PC-9 (cell line): ENCODE data around the gene ISM2. TPM values are rescaled to one million over a fixed set of nuclear protein-coding genes. Genes with fewer than 3 reads are reported as not detected.

Experiments used
- BruUV-seq: library from RNA; stranded (reverse); fragments of 400-500 nt; replicated peaks from 2 replicates; lab custom pipeline; 2021; lab: Mats Ljungman, UMichigan
- CTCF ChIA-PET: fragments of 300-600 bp; sonication (Branson Sonifier 250); formaldehyde crosslinking; loops from one replicate; lab custom pipeline; 2022; ENCODE audit warnings: antibody characterized with exemption; lab: Charles Lee
- POLR2A ChIA-PET: fragments of 300-600 bp; sonication (Branson Sonifier 250); formaldehyde crosslinking; loops from one replicate; lab custom pipeline; 2022; ENCODE audit warnings: antibody characterized with exemption; ENCODE audit not compliant: unreplicated experiment; lab: Charles Lee
- DNase-seq, 2 experiments: peaks; one replicate each; pipeline versions ENCODE4 v3.0.0 to v3.0.0-alpha.2; 2015 to 2022; ENCODE audit warnings: mixed read lengths in 1 of 2
- H2AFZ ChIP-seq: fragments of 200-600 bp; sonication (generic); 2 replicates; pipeline ENCODE4 v1.8.1; 2017; ENCODE audit warnings: antibody characterized with exemption
- H3F3A ChIP-seq: fragments of 200-600 bp; sonication (generic); 2 replicates; pipeline ENCODE4 v1.8.1; 2017; ENCODE audit warnings: antibody characterized with exemption, mild to moderate bottlenecking, low read depth; ENCODE audit not compliant: insufficient read depth
- H3K27ac ChIP-seq: fragments of 200-600 bp; sonication (generic); 2 replicates; pipeline ENCODE4 v1.6.1; 2016; ENCODE audit warnings: mixed run types
- H3K27me3 ChIP-seq: fragments of 200-600 bp; sonication (generic); 2 replicates; pipeline ENCODE4 v1.6.1; 2016; ENCODE audit warnings: low read depth, mixed run types; ENCODE audit not compliant: insufficient read depth
- H3K36me3 ChIP-seq: fragments of 200-600 bp; sonication (generic); 2 replicates; pipeline ENCODE4 v1.6.1; 2016; ENCODE audit warnings: low read depth, mixed run types
- H3K4me1 ChIP-seq: fragments of 200-600 bp; sonication (generic); replicated peaks from 2 replicates; pipeline ENCODE4 v1.6.1; 2016; ENCODE audit warnings: mixed run types; ENCODE audit not compliant: insufficient read depth
- H3K4me2 ChIP-seq: fragments of 200-600 bp; sonication (generic); 2 replicates; pipeline ENCODE4 v1.6.1; 2017; ENCODE audit warnings: mixed run types
- H3K4me3 ChIP-seq: fragments of 200-600 bp; sonication (generic); 2 replicates; pipeline ENCODE4 v1.6.1; 2016; ENCODE audit warnings: mixed run types
- H3K79me2 ChIP-seq: fragments of 200-600 bp; sonication (generic); 2 replicates; pipeline ENCODE4 v1.6.1; 2017; ENCODE audit warnings: low read depth, mixed run types
- H3K9me2 ChIP-seq: fragments of 200-600 bp; sonication (generic); 2 replicates; pipeline ENCODE4 v1.8.1; 2017; ENCODE audit warnings: mild to moderate bottlenecking; ENCODE audit not compliant: insufficient read depth
- H3K9me3 ChIP-seq: fragments of 200-600 bp; sonication (generic); 2 replicates; pipeline ENCODE4 v1.8.1; 2016; ENCODE audit warnings: low read depth; ENCODE audit not compliant: insufficient read depth
- H4K20me1 ChIP-seq: fragments of 200-600 bp; sonication (generic); 2 replicates; pipeline ENCODE4 v1.8.1; 2017; ENCODE audit not compliant: insufficient read depth
- EZH2 ChIP-seq: fragments of 200-600 bp; sonication (generic); IDR thresholded peaks from 2 replicates; pipeline ENCODE4 v1.8.0; 2017; ENCODE audit warnings: antibody characterized with exemption, low read depth
- intact Hi-C: fragments of 100-400 bp; cut with micrococcal nuclease; formaldehyde crosslinking; loops from one replicate; pipeline ENCODE4 v1.10.0; 2022; ENCODE audit not compliant: unreplicated experiment
- total RNA-seq: library from RNA; stranded (reverse); gene quantifications from 2 replicates; pipeline ENCODE4 v1.2.3, GENCODE V29; 2021
- TF ChIP-seq, protein P1 (sequence below): fragments of 200-600 bp; sonication (generic); conservative IDR thresholded peaks from 2 replicates; pipeline ENCODE4 v1.6.1; 2017; ENCODE audit warnings: mixed run types, antibody characterized with exemption, mild to moderate bottlenecking, moderate library complexity

ISM2 gene
- total RNA-seq, 1 experiment from 2014 or later, result not detected

DNA sequence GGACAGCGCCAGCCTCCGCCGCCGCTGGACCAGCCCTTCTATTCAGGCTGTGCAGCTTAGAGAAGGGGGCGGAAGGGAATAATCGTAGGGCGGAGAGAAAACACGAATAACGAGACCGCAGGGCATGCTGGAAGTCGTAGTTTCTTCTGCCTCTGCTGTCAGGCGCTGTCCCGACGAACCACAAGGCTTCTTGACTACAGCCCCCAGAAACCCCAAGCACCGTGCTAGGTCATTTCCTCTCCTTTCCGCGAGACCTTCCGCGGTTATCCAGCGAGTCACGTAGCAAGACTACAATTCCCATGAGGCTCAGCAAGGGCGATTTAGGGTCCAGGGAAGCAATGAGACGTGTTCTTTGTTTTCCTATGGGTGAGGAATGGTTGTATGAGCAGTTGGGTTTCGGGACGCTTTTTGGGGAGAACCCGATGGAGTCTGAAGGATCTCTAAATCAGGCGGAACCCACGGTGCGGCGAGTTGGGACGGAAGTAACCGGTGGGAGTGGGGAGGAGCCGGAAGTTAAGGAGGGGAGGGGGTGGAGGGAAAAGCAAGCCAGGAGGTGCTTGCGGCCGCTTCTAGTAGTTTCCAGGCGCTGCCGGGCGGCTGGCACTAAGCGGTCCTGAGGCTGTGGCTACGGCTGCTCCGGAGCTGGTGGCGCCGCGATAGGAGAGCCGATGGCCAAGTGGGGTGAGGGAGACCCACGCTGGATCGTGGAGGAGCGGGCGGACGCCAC, 40.9 kb downstream of the ISM2 start, which contains the start of the genes AHSA1 and VIPAS39:
Gene AHSA1 (plus strand): TSS at position 572 of the 727 bp plus-strand sequence. CDS start 97 bp downstream, at position 669.
Gene VIPAS39 (minus strand): TSS at position 80 of the 727 bp plus-strand sequence. CDS start 3,499 bp downstream, outside the sequence.
- ChIA-PET CTCF (interaction anchor here (0.6 to 1.1 kb wide), 6 partner anchors 50 to 584 kb away, joined by 3 to 6 read pairs (median 3); no protein-coding TSS in a partner anchor), POLR2A (interaction anchor here (0.6 to 0.7 kb wide), 6 partner anchors 11 to 534 kb away, joined by 3 to 10 read pairs (median 6); no protein-coding TSS in a partner anchor)
- intact Hi-C loops, result loop anchor here (1.0 to 5.0 kb wide), 12 partner anchors 80 to 645 kb away; partner anchors contain the start of genes ADCK1, ALKBH1, ANGEL1 and POMT2

GRCh38 chr14:77457115-77457521, 41.5 kb downstream of the ISM2 start:
- H3K79me2 ChIP-seq, result peaks cover 69% of the 10 kb centered on the region
- H3K9me3 ChIP-seq, result no peaks in the 10 kb centered on the region
- peak overlapping the region; percentile 73 for H3K4me3 ChIP-seq
- peak overlapping the region; percentile 89 for H2AFZ ChIP-seq
- H3K27me3 ChIP-seq, result no peaks in the 10 kb centered on the region
- no peaks in the 10 kb centered on the region for H3K9me2 ChIP-seq
- DNase-seq, result no peak
- H3K36me3 ChIP-seq, result peaks cover 35% of the 10 kb centered on the region
- H3K4me2 ChIP-seq, result peak overlapping the region; percentile 97
- H3K4me1 ChIP-seq, result peaks cover 20% of the 10 kb centered on the region
- TSS peak; percentile 73 for BruUV-seq
- peaks cover 34% of the 10 kb centered on the region for H4K20me1 ChIP-seq
- CTCF ChIA-PET, result interaction anchor here (0.6 kb wide), 3 partner anchors 50 to 183 kb away, joined by 3 to 6 read pairs (median 3); no protein-coding TSS in a partner anchor
- POLR2A ChIA-PET, result interaction anchor here (0.6 to 0.7 kb wide), 9 partner anchors 11 to 534 kb away, joined by 3 to 10 read pairs (median 4); no protein-coding TSS in a partner anchor
- TF ChIP-seq EZH2, result no peak
- TF ChIP-seq, protein P1, sequence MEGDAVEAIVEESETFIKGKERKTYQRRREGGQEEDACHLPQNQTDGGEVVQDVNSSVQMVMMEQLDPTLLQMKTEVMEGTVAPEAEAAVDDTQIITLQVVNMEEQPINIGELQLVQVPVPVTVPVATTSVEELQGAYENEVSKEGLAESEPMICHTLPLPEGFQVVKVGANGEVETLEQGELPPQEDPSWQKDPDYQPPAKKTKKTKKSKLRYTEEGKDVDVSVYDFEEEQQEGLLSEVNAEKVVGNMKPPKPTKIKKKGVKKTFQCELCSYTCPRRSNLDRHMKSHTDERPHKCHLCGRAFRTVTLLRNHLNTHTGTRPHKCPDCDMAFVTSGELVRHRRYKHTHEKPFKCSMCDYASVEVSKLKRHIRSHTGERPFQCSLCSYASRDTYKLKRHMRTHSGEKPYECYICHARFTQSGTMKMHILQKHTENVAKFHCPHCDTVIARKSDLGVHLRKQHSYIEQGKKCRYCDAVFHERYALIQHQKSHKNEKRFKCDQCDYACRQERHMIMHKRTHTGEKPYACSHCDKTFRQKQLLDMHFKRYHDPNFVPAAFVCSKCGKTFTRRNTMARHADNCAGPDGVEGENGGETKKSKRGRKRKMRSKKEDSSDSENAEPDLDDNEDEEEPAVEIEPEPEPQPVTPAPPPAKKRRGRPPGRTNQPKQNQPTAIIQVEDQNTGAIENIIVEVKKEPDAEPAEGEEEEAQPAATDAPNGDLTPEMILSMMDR, result no peak
- peaks cover 26% of the 10 kb centered on the region; the same call in 1 of the 2 replicates for H3F3A ChIP-seq
- peak overlapping the region; percentile 3; the same call in 1 of the 2 replicates for H3K27ac ChIP-seq
- intact Hi-C loops, result loop anchor here (1.0 to 5.0 kb wide), 10 partner anchors 80 to 645 kb away; partner anchors contain the start of genes ADCK1, ALKBH1, ANGEL1 and POMT2

More for the DNA sequence above, 40.9 kb downstream of the ISM2 start, which contains the start of the genes AHSA1 and VIPAS39:
- Histone ChIP-seq H3K9me2 (no peaks in the 10 kb centered on the region), H3K36me3 (peaks cover 39% of the 10 kb centered on the region), H3K4me2 (peak within 1 kb of the TSS; percentile 97), H3K79me2 (peaks cover 75% of the 10 kb centered on the region), H3K4me3 (peak within 1 kb of the TSS; percentile 73), H2AFZ (peak within 1 kb of the TSS; percentile 89), H3K4me1 (peaks cover 20% of the 10 kb centered on the region), H3K9me3 (no peaks in the 10 kb centered on the region), H3F3A (peaks cover 31% of the 10 kb centered on the region; the same call in 1 of the 2 replicates), H3K27me3 (no peaks in the 10 kb centered on the region), H4K20me1 (peaks cover 40% of the 10 kb centered on the region), H3K27ac (peak within 1 kb of the TSS; percentile 80)
- DNase-seq, result peak; percentile 99 to 100
- no peak for TF ChIP-seq EZH2
- TF ChIP-seq, protein P1, result no peak
- BruUV-seq, result no TSS peak

- Histone ChIP-seq H3K79me2 (peaks cover 59% of the 10 kb centered on the region), H3K36me3 (peaks cover 33% of the 10 kb centered on the region), H3K9me3 (no peaks in the 10 kb centered on the region), H3F3A (peaks cover 16% of the 10 kb centered on the region; the same call in 1 of the 2 replicates), H3K9me2 (no peaks in the 10 kb centered on the region), H4K20me1 (peaks cover 24% of the 10 kb centered on the region), H2AFZ (no peak overlapping the region), H3K4me3 (peak overlapping the region; percentile 73), H3K4me2 (peak overlapping the region; percentile 97), H3K4me1 (peaks cover 20% of the 10 kb centered on the region), H3K27me3 (no peaks in the 10 kb centered on the region), H3K27ac (no peak overlapping the region)
- intact Hi-C loops, result loop anchor here (5.0 kb wide), 4 partner anchors 96 to 579 kb away; no protein-coding TSS in a partner anchor
- no peak for TF ChIP-seq EZH2
- TF ChIP-seq, protein P1, result no peak
- DNase-seq, result no peak
- ChIA-PET CTCF (interaction anchor here (0.6 kb wide), 1 partner anchor 645 kb away, joined by 3 read pairs; no protein-coding TSS in a partner anchor), POLR2A (no interaction called here)
- no TSS peak for BruUV-seq
Observed at GRCh38 chr14:77455966-77456640, 42.5 kb downstream of the ISM2 start.
